GM12878 (cell line): Measurements from ENCODE around the gene PRKCG. TPM values are rescaled to one million over a fixed set of nuclear protein-coding genes. Genes with fewer than 3 reads are reported as not detected.

Experiments
- ATAC-seq: fragments of 200-7000 bp; cut with Tn5 transposase; 3 replicates; pipeline ENCODE4 v1.9.1; 2020; ENCODE audit warnings: mild to moderate bottlenecking, moderate library complexity
- BruUV-seq: library from RNA; stranded (reverse); fragments of 400-500 nt; replicated peaks from 2 replicates; lab custom pipeline; 2021; lab: Mats Ljungman, UMichigan
- CTCF ChIA-PET: fragments of 300-600 bp; sonication (Branson Sonifier 250); formaldehyde crosslinking; extraction: SDS; loops from one replicate; lab custom pipeline; 2021; ENCODE audit warnings: inconsistent platforms; lab: Yijun Ruan, JAX
- POLR2A ChIA-PET: fragments of 350-600 bp; formaldehyde crosslinking; extraction: SDS; loops from one replicate; lab custom pipeline; 2021; ENCODE audit warnings: inconsistent platforms; lab: Charles Lee
- RAD21 ChIA-PET: fragments of 300-600 bp; sonication (Branson Sonifier 250); formaldehyde crosslinking; loops from one replicate; lab custom pipeline; 2023; ENCODE audit warnings: antibody characterized with exemption; ENCODE audit not compliant: unreplicated experiment; lab: Charles Lee
- SMC1A ChIA-PET: fragments of 300-600 bp; sonication (Branson Sonifier 250); formaldehyde crosslinking; loops from one replicate; lab custom pipeline; 2023; ENCODE audit not compliant: unreplicated experiment, uncharacterized antibody; lab: Charles Lee
- DNase-seq: peaks from one replicate; pipeline ENCODE4 v3.0.0-alpha.2; 2011; ENCODE audit warnings: low read depth, low spot score
- FAIRE-seq: peaks from 3 replicates; lab custom pipeline; 2011; peaks lifted over from hg19 to GRCh38; lab: Jason Lieb, UNC
- H2AFZ ChIP-seq: 2 replicates; pipeline ENCODE4 v1.6.0; 2011; ENCODE audit warnings: low read depth, low read length, control low read depth; ENCODE audit not compliant: control insufficient read depth
- H3K27ac ChIP-seq: 2 replicates; pipeline ENCODE4 v1.5.1; 2011; ENCODE audit warnings: control low read depth; ENCODE audit not compliant: control insufficient read depth, insufficient read depth
- H3K27me3 ChIP-seq, 2 experiments: replicated peaks in 1 of 2; 2 replicates each; pipeline versions ENCODE4 v1.6.0 to v1.6.1; 2011; ENCODE audit warnings: low read length in 1 of 2; ENCODE audit not compliant: control insufficient read depth in 2 of 2, insufficient read depth in 2 of 2
- H3K36me3 ChIP-seq, 2 experiments: 2 replicates each; pipeline ENCODE4 v1.5.1; 2011; ENCODE audit warnings: low read length in 1 of 2; ENCODE audit not compliant: control insufficient read depth in 2 of 2, insufficient read depth in 2 of 2
- H3K4me1 ChIP-seq: 2 replicates; pipeline ENCODE4 v1.6.1; 2011; ENCODE audit warnings: mild to moderate bottlenecking, low read length, moderate library complexity, mixed read lengths; ENCODE audit not compliant: control insufficient read depth, insufficient read depth
- H3K4me2 ChIP-seq: 2 replicates; pipeline ENCODE4 v1.6.0; 2011; ENCODE audit warnings: control low read depth; ENCODE audit not compliant: control insufficient read depth, insufficient read depth
- H3K4me3 ChIP-seq: fragments of 200-600 bp; sonication (generic); 2 replicates; pipeline ENCODE4 v1.5.1; 2016
- H3K79me2 ChIP-seq: 2 replicates; pipeline ENCODE4 v1.6.0; 2011; ENCODE audit warnings: low read length; ENCODE audit not compliant: control insufficient read depth, insufficient read depth
- H3K9ac ChIP-seq: 2 replicates; pipeline ENCODE4 v1.8.0; 2011; ENCODE audit warnings: low read length, control low read depth, mixed read lengths; ENCODE audit not compliant: control insufficient read depth, insufficient read depth
- H3K9me3 ChIP-seq: replicated peaks from 3 replicates; pipeline ENCODE4 v1.5.1; 2011; ENCODE audit warnings: mild to moderate bottlenecking, low read length; ENCODE audit not compliant: control insufficient read depth, insufficient read depth
- H4K20me1 ChIP-seq: 2 replicates; pipeline ENCODE4 v1.6.0; 2011; ENCODE audit not compliant: control insufficient read depth, insufficient read depth
- EED ChIP-seq: sonication (generic); IDR thresholded peaks from 2 replicates; pipeline ENCODE4 v1.6.1; 2016; ENCODE audit warnings: antibody characterized with exemption, low read depth
- JUND ChIP-seq: IDR thresholded peaks from 2 replicates; pipeline ENCODE4 v1.6.1; 2012; ENCODE audit warnings: low read depth, mild to moderate bottlenecking, low read length, improper control_type of control experiment, moderate library complexity
- POLR2AphosphoS2 ChIP-seq: IDR thresholded peaks from 2 replicates; pipeline ENCODE4 v1.6.1; 2011; ENCODE audit warnings: low read depth, mild to moderate bottlenecking, low read length, improper control_type of control experiment, moderate library complexity
- RUNX3 ChIP-seq: IDR thresholded peaks from 2 replicates; pipeline ENCODE4 v1.6.1; 2012; ENCODE audit warnings: low read length, inconsistent platforms
- SPI1 ChIP-seq: IDR thresholded peaks from 2 replicates; pipeline ENCODE4 v1.6.1; 2011; ENCODE audit warnings: low read depth, mild to moderate bottlenecking, low read length, moderate library complexity, borderline replicate concordance; ENCODE audit not compliant: insufficient read depth
- WGBS: methylation state at CpG from one replicate; pipeline ENCODE4 v1.1.6; 2016; ENCODE audit warnings: low lambda C conversion rate; ENCODE audit not compliant: insufficient replicate concordance, insufficient coverage; ENCODE audit errors: missing lambda C conversion rate; 5-methylcytosine and 5-hydroxymethylcytosine counted together
- in situ Hi-C: fragments of 300-500 bp; cut with MboI; formaldehyde crosslinking; loops from 9 replicates; pipeline ENCODE4 v1.14.3; 2018; ENCODE audit warnings: mixed read lengths
- intact Hi-C: fragments of 100-400 bp; cut with micrococcal nuclease; formaldehyde crosslinking; loops from one replicate; pipeline ENCODE4 v1.14.2; 2022; ENCODE audit not compliant: unreplicated experiment
- polyA plus RNA-seq, 11 experiments: library from polyadenylated mRNA; depleted of rRNA in 4 of 11; unstranded in 6 of 11; stranded (reverse) in 5 of 11; fragments of >200 nt; fragmentation: Nextera tagmentation in 4 of 11; fragmentation: Illumina TruSeq in 1 of 11; extraction: Ambion mirVana in 4 of 11; extraction: Trizol in 1 of 11; gene quantifications; 1 replicate in 1 of 11; 2 replicates in 10 of 11; pipeline versions ENCODE4 v1.2.1 to v1.2.3, GENCODE V29; 2011 to 2016; ENCODE audit warnings: inconsistent platforms in 2 of 11, missing spikeins in 2 of 11, low read depth in 1 of 11
- total RNA-seq, 4 experiments: library from RNA; depleted of rRNA in 3 of 4; stranded (reverse); fragments of >200 nt in 3 of 4; fragmentation: Illumina TruSeq in 1 of 4; extraction: Trizol in 1 of 4; gene quantifications; 2 replicates each; pipeline versions ENCODE4 v1.2.1 to v1.2.3, GENCODE V29; 2013 to 2021
- TF ChIP-seq, protein P1 (sequence below): fragments of 450-650 bp; formaldehyde crosslinking; IDR thresholded peaks from 2 replicates; pipeline ENCODE4 v1.4.0; 2020; ENCODE audit warnings: mild to moderate bottlenecking, moderate library complexity
- TF ChIP-seq, protein P2 (sequence below): fragments of 150-350 bp; IDR thresholded peaks from 2 replicates; pipeline ENCODE4 v1.6.1; 2014; ENCODE audit warnings: mild to moderate bottlenecking, low read depth, low read length

Gene PRKCG
- total and polyA plus RNA-seq, 10 of the 15 experiments (the other 5 are each of a cell fraction or from before 2014, with no cell fraction given): not detected

DNA sequence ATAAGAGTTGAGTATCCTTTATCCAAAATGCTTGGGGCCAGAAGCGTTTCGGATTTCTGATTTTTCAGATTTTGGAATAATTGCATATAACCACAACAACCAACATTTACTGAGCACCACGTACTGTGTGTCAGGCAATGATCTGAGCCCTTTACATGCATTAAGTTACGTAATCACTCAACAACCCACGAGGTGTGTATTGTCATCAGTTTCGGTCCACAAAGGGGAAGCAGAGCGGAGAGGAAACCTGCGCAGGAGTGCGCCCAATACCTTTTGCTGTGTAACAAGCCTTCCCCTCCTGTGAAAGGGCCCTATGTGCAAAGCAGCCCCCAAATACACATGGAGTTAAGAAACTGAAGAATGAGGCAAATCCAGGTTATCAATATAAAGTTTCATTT lies 37.1 kb upstream of the PRKCG start:
- TF ChIP-seq, protein P1, sequence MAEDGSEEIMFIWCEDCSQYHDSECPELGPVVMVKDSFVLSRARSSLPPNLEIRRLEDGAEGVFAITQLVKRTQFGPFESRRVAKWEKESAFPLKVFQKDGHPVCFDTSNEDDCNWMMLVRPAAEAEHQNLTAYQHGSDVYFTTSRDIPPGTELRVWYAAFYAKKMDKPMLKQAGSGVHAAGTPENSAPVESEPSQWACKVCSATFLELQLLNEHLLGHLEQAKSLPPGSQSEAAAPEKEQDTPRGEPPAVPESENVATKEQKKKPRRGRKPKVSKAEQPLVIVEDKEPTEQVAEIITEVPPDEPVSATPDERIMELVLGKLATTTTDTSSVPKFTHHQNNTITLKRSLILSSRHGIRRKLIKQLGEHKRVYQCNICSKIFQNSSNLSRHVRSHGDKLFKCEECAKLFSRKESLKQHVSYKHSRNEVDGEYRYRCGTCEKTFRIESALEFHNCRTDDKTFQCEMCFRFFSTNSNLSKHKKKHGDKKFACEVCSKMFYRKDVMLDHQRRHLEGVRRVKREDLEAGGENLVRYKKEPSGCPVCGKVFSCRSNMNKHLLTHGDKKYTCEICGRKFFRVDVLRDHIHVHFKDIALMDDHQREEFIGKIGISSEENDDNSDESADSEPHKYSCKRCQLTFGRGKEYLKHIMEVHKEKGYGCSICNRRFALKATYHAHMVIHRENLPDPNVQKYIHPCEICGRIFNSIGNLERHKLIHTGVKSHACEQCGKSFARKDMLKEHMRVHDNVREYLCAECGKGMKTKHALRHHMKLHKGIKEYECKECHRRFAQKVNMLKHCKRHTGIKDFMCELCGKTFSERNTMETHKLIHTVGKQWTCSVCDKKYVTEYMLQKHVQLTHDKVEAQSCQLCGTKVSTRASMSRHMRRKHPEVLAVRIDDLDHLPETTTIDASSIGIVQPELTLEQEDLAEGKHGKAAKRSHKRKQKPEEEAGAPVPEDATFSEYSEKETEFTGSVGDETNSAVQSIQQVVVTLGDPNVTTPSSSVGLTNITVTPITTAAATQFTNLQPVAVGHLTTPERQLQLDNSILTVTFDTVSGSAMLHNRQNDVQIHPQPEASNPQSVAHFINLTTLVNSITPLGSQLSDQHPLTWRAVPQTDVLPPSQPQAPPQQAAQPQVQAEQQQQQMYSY: no peak
- TF ChIP-seq, protein P2, sequence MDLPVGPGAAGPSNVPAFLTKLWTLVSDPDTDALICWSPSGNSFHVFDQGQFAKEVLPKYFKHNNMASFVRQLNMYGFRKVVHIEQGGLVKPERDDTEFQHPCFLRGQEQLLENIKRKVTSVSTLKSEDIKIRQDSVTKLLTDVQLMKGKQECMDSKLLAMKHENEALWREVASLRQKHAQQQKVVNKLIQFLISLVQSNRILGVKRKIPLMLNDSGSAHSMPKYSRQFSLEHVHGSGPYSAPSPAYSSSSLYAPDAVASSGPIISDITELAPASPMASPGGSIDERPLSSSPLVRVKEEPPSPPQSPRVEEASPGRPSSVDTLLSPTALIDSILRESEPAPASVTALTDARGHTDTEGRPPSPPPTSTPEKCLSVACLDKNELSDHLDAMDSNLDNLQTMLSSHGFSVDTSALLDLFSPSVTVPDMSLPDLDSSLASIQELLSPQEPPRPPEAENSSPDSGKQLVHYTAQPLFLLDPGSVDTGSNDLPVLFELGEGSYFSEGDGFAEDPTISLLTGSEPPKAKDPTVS: no peak
- no peak for TF ChIP-seq SPI1
- no peak for TF ChIP-seq EED
- no peak for TF ChIP-seq JUND
- TF ChIP-seq RUNX3: no peak
- TF ChIP-seq POLR2AphosphoS2: no peak
- Histone ChIP-seq H3K4me2 (no peak overlapping the region), H3K9ac (no peak overlapping the region), H3K79me2 (no peaks in the 10 kb centered on the region), H3K27me3 (no peaks in the 10 kb centered on the region), H3K4me1 (no peaks in the 10 kb centered on the region), H3K9me3 (no peaks in the 10 kb centered on the region; the same call in 2 of the 3 replicates), H4K20me1 (no peaks in the 10 kb centered on the region), H3K4me3 (no peak overlapping the region), H2AFZ (no peak overlapping the region), H3K36me3 (no peaks in the 10 kb centered on the region), H3K27ac (no peak overlapping the region)
- ChIA-PET SMC1A (no interaction called here), RAD21 (no interaction called here), POLR2A (no interaction called here), CTCF (no interaction called here)
- in situ Hi-C loops: no loop called here
- FAIRE-seq (no peak), DNase-seq (no peak), ATAC-seq (no peak)
- BruUV-seq: no TSS peak
- intact Hi-C loops: no loop called here
- 44% methylated on average over 9 of the region's 9 CpGs for WGBS
